NCI-H146 (cell line): ENCODE measurements around the gene MCF2L.

Experiments used
- DNase-seq: peaks from one replicate; lab custom pipeline; 2025; lab: John Stamatoyannopoulos, UW

MCF2L gene

DNA sequence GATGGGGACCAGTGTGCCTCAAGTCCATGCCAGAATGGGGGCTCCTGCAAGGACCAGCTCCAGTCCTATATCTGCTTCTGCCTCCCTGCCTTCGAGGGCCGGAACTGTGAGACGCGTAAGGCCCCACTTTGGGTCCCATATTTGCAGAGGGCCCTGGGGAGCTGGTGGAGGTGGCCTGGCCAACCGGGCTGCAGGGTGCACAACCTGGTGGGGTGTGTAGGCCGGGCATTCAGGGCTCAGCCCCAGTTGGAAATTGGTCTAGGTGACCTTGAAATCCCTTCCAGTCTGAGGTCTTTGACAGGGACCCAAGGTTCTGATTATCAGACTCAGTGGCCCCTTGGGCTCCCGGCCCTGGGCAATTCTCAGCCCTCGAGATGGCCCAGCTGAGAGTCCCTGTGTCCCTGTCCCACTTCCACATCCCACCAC is 144.8 kb downstream of the MCF2L start:
- DNase-seq, result no peak

DNA sequence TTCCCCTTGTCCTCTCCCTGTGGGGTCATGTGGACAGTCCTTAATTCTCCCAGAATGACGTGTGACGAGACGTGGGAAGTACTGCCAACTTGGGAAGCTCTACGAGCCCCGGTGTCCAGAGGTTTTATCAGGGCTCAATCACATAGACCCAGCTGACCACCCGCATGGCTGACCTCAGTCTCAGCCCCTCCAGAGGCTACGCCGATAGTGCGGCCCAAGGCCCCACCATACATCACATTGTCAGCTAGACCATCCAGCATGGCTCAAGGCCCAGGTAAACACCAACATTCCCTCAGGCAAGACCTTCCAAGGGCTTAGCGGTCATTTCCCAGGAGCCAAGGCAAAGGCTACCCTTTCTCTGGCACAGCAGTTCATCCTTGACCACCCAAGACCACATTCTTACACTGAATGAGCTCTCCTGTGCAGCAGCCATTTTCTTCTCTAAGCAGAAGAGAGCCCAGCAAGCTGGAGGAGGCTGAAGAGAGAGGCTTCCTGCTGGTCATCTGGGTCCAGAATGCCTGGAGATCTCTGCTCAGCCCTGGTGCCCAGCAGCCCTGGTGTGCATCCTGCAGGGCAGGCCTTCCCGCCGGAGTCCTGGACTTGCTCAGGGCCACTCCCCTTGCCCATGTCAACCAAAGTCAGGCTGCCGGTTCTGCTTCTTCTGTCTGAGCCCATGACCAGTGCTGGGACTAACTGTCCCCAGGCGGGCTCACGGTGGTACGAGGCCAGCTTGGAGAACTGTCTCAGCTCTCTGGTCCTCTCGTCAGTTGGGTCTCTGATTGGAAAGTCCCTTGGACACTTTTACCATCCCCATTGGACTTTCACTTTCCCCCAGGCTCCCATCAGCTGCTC is 145.7 kb downstream of the MCF2L start:
- DNase-seq, result no peak

DNA sequence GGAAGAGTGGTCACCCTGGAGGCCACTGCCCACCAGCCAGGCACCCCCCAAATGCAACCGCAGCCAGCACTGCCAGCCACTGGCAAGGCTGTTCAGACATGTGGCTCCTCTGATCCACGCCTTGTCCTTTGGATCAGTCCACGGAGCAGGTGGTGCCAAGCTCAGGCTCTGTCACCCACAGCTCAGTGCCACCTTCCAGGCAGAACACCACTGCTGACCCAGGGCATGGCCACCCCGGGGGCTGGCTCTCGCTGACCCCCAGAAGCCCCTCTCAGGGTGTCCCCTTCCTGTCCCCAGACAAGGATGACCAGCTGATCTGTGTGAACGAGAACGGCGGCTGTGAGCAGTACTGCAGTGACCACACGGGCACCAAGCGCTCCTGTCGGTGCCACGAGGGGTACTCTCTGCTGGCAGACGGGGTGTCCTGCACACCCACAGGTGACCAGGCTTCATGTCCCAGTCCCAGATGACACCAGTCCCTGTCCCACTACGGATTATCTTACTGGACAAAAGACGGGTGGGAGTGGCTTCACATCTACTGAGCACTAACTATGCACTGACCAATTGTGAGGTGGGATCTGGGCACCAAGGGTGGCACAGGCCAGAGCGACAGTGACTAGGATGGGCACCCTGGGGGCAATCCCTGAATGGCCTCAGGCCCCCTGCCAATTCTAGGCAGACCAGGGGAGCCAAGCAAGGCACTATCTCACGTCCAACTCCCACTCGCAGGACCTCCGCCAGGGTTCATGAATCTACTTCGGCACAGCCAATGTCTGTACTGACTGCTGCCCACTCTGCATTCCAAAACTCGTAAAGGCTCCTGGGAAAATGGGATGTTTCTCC is 146.6 kb downstream of the MCF2L start:
- DNase-seq, result no peak

DNA sequence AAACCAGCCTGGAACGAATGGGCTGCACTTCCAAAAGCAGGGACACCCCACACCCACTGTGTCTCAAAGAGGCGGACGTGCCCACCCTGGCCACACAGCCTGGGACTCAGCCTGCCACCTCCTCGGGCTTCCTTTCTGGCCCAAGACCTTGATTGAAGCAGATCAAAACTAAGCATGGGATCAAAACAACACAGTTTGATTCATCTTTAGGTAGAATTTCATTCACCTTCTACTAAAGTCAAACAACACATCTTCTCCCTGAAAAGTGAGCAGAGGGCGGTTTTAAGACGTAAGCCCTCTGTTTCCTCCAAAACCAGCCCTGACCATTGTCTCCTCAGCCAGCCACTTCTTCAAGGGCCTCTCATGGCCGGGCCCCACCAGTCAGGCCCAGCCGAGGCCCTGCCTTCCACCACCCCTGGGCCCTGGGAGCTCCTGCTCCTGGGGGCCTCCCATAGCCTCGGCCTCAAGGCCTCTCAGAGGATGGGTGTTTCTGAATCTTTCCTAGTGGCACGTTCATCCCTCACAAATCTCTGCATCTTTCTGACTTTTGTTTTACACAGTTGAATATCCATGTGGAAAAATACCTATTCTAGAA is 147.3 kb downstream of the MCF2L start:
- DNase-seq, result no peak

DNA sequence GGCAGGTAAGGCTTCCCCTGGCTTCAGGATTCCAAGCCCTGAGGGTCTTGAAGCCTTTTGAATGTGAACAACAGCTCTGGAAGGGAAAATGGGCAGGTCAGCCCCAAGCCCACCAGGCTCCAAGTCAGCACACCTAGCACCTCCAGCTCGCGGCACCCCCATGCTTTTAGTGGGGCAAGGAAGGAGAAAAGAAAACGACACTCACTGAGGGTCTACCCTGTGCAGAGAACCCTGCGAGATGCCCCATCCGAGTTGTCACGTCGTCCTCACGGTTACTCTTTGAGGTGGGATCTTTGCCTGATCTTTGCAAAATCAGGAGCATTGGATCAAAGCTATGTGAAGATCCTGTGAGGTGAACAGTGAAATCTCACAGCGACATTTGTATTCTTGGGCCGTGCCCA is 147.9 kb downstream of the MCF2L start:
- DNase-seq, result no peak

DNA sequence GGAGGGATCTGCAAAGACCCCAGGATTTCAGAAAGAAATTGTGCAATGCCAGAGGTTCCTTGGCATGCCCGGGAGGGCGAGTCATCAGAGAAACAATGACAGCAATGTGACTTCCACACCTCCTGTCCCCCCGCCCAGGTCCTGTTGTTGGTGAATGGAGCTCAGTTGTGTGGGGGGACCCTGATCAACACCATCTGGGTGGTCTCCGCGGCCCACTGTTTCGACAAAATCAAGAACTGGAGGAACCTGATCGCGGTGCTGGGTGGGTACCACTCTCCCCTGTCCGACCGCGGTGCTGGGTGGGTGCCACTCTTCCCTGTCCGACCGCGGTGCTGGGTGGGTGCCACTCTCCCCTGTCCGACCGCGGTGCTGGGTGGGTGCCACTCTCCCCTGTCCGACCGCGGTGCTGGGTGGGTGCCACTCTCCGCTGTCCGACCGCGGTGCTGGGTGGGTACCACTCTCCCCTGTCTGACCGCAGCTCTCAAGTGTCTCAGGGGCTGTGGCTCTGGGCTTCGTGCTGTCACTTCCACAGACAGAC is 148.4 kb downstream of the MCF2L start:
- no peak for DNase-seq

DNA sequence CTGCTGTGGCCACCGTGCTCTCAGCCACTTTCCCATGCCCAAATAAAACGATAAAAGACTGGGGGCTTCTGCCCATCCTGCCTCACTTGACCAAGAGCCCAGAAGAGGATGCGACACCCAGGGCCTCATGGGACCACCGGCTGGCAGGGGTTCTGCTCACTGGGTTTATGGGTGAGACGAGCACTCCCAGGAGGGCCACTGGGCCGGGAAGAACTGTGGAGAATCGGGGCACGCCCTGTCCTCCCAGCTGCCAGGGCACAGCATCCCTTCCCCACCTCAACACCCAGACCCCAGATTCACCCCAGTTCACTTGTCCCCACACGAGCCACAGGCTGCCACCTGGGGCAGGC is 148.9 kb downstream of the MCF2L start:
- DNase-seq, result no peak

DNA sequence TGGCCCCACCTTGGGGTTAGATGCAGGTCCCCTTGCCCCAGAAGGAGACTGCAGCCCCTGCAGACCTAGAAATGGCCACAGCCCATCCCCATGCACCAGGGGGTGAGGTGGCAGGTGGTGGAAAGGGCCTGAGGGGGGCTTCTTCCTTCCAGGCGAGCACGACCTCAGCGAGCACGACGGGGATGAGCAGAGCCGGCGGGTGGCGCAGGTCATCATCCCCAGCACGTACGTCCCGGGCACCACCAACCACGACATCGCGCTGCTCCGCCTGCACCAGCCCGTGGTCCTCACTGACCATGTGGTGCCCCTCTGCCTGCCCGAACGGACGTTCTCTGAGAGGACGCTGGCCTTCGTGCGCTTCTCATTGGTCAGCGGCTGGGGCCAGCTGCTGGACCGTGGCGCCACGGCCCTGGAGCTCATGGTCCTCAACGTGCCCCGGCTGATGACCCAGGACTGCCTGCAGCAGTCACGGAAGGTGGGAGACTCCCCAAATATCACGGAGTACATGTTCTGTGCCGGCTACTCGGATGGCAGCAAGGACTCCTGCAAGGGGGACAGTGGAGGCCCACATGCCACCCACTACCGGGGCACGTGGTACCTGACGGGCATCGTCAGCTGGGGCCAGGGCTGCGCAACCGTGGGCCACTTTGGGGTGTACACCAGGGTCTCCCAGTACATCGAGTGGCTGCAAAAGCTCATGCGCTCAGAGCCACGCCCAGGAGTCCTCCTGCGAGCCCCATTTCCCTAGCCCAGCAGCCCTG is 149.4 kb downstream of the MCF2L start:
- DNase-seq, result no peak

DNA sequence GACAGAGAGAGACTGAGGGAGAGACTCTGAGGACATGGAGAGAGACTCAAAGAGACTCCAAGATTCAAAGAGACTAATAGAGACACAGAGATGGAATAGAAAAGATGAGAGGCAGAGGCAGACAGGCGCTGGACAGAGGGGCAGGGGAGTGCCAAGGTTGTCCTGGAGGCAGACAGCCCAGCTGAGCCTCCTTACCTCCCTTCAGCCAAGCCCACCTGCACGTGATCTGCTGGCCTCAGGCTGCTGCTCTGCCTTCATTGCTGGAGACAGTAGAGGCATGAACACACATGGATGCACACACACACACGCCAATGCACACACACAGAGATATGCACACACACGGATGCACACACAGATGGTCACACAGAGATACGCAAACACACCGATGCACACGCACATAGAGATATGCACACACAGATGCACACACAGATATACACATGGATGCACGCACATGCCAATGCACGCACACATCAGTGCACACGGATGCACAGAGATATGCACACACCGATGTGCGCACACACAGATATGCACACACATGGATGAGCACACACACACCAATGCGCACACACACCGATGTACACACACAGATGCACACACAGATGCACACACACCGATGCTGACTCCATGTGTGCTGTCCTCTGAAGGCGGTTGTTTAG is 150.3 kb downstream of the MCF2L start:
- no peak for DNase-seq

DNA sequence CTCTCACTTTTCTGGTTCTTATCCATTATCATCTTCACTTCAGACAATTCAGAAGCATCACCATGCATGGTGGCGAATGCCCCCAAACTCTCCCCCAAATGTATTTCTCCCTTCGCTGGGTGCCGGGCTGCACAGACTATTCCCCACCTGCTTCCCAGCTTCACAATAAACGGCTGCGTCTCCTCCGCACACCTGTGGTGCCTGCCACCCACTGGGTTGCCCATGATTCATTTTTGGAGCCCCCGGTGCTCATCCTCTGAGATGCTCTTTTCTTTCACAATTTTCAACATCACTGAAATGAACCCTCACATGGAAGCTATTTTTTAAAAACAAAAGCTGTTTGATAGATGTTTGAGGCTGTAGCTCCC is 150.8 kb downstream of the MCF2L start:
- peak; percentile 48 for DNase-seq

DNA sequence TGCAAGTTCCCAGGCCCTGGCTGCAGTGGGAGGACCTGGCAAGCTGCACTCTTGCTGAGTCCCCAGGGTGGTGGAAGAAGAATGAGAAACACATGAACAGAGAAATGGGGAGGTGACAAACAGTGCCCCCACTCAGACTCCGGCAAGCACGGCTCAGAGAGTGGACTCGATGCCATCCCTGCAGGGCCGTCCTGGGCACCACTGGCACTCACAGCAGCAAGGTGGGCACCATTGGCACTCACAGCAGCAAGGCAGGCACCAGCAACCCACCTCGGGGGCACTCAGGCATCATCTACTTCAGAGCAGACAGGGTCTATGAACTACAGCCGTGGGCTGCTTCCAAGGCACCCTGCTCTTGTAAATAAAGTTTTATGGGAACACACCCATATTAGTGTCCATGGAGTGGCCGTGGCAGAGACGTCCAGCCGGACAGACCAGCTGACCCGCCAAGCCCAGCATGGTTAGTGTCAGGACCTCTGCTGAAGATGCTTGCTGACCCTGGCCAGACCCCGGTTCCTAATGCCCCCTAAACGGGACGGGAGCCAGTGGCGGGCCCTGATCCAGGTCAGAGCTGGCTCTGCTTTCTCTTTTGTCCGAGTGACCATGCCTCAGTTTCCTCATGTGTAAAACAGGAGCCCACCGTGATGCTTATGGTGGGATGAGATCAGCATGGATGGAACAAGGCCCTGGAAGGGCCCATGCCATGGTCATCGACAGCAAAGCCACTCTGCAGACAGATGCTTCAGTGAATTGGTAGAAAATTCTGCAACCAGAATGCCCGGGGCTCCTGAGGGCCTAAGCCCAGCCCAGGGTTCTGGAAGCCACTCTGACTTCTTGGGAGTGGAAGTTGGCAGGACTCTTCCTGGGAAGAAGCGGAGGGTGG is 151.5 kb downstream of the MCF2L start:
- DNase-seq, result no peak

DNA sequence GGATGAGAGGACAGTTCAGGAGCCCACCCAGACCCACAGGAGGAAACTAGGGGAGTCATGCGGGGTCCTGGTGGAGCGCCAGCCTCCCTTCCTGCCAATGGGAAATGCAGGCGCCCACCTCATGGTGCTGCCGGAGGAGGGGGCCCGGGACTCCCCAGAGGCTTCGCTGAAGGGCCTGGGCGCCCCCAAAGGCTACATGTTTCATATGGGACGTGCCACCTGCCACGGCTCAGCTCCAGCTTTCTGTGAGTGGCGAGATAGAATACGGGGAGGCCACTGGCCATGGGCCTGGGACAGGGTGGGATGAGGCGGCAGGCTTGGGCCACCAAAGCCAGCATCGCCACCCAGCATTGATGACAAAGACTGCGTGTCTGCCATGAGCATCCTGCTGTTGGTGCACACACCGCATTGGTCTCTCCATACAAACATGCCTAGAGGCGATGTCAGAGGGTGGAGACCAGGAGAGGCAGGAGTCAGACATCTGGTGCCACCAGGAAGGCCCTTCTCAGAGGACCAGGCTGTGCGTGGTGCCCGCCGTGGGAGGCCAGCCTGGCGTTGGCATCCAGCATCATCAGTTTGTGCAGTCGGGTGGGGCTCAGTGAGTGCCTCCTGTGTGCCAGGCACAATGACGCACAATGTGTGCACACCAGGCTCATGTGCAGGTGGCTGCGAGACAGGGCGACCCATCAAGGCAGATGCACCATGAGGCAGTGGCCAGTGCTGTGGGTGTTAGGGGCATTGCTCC is 152.3 kb downstream of the MCF2L start:
- DNase-seq, result no peak

DNA sequence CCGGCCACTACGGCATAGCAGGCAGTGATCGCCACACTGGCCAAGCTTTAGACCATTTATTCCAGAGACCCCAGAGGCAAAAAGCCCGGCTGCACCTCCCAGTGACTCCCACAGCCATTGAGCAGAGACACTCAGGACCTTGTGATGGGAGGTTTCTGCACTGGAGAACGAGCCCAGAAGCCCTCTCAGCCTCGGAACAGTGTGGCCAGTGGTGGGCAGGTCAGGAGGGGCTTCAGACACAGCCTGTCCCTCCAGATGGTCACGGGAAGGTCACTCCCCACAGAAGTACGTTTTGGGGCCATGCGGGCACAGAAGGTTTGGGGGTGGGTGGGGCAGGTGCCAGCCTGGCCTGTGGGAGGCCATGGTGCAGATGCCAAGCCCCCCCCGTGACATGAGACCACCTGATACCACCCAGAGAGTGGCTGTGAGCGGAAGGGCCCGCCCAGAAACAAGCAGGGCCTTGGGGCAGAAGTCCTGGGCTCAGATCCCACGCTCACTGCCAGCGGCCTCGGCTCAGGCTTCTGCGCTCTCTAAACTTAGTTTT is 153.0 kb downstream of the MCF2L start:
- DNase-seq, result no peak

DNA sequence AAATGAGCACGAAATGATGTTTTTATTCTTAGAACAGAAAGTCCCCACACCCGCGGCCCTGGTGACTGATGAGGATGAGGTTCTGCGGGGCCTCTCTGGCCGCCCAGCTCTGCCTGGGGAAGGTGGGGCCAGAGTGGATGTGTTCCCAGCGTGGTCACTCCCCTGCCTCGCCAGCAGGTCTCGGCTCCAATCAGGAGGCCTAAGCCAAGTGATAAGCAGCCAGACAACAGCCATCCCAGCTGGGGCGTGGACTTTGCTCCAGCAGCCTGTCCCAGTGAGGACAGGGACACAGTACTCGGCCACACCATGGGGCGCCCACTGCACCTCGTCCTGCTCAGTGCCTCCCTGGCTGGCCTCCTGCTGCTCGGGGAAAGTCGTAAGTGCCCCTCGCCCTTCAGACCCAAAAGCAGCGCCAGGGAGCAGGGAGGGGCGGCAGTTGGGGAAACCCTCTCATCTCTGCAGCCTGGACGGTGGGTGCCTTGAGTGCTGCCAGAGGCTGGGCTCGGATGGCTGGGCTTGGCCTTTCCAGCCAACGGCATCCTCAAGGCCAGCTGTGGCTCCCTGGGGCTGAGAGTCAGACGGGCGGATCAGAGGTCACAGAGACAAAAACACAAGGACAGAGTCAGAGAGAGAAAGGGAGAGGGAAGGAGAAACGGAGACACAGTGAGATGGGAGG is 153.7 kb downstream of the MCF2L start, which contains the start of gene F10:
Gene F10, plus strand, starts transcription at position 250 of the 676 bp plus-strand sequence. Its CDS starts 57 bp downstream, at position 307.
- DNase-seq, result no peak

DNA sequence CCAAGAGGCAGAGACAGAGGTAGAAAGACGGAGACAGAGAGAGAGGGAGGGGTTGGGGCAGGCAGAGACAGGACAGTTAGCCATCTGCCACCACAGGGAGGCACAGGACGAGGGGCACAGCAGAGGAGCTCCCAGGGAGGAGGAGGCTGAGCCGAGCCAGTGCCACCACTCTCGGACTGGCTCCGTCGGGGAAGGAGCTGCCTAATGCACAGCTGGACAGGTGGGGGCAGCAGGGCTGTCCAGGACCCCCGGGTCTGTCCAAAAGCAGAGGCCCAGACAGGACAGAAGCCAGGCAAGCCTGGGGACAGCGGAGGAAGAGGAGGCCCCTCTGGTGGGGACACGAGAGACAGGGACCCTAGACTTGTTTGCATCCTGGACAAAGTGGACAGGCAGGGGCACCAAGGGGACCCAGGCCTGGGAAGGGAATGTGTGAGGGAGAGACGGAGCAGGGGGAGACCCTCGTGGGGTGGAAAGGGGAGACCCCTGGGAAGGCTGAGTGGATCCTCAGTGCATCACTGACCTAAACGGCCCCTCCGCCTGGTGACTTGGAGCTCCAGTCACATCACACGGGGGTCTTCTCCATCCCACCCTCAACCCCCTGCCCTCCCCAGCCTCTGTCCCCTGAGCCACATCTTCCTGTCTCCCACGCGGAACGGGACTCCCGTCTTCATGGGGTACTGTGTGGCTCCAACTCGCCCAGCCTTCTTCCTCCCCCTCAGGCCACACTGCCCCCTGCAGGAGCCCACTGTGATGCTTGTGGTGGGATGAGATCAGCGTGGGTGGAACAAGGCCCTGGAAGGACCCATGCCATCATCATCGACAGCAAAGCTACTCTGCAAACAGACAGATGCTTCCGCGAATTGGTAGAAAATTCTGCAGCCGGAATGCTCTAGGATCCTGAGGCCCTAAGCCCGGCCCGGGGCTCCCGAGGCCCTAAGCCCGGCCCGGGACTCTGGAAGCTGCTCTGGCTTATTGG is 154.5 kb downstream of the MCF2L start:
- DNase-seq, result no peak

DNA sequence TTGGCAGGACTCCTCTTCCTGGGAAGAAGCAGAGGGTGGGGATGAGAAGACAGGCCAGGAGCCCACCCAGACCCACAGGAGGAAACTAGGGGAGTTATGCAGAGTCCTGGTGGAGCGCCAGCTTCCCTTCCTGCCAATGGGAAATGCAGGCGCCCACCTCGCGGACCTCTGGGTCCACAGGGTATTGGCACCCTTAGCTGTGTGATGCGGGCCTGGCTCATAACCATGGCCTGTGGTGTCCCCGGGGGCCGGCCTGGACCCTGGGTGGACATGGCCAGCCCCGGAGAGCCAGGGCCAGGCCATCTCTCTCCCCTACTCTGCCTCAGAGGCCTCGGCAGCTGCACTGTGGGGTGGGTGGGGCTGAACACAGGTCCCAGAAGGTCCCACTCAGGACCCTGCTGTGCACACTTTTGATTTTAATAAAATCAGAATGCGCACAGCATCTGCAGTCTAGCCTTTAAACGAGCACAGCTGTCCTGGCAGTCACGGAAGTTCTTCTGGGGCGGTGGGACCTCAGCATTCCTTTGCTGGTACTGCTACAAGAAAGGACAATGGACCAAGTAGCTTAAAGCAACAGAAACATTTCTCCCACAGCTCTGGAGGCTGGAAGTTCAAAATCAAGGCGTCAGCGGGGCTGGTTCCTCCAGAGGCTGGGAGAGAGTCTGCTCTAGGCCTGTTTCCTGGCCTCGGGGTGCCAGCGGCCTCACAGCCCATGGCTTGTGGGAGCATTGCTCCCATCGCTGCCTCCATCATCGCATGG is 155.4 kb downstream of the MCF2L start:
- DNase-seq, result no peak
